SK-N-SH treated with all-trans-retinoic acid at 6 μM for 48 hours (cell line): ENCODE results near the gene GNG10.

ENCODE experiments used
- ARNTL ChIP-seq: fragments of 450-650 bp; formaldehyde crosslinking; IDR thresholded peaks from 2 replicates; pipeline ENCODE4 v1.5.0; 2020; ENCODE audit warnings: low read depth, mild to moderate bottlenecking, moderate library complexity, borderline replicate concordance
- BACH2 ChIP-seq: fragments of 250-450 bp; sonication (Bioruptor Pico); IDR thresholded peaks from 2 replicates; pipeline ENCODE4 v1.9.0; 2021; ENCODE audit warnings: mild to moderate bottlenecking, borderline replicate concordance
- CSDC2 ChIP-seq: fragments of 250-450 bp; sonication (Bioruptor Pico); IDR thresholded peaks from 2 replicates; pipeline ENCODE4 v1.5.0; 2020; ENCODE audit warnings: mild to moderate bottlenecking, moderate library complexity
- PPARA ChIP-seq: fragments of 250-450 bp; sonication (Bioruptor Pico); IDR thresholded peaks from 2 replicates; pipeline ENCODE4 v1.5.0; 2020; ENCODE audit warnings: mild to moderate bottlenecking, borderline replicate concordance
- SNAI2 ChIP-seq: fragments of 250-450 bp; sonication (Bioruptor Pico); IDR thresholded peaks from 2 replicates; pipeline ENCODE4 v1.5.0; 2020; ENCODE audit warnings: mild to moderate bottlenecking, moderate library complexity
- TCF4 ChIP-seq: fragments of 250-450 bp; sonication (Bioruptor Pico); IDR thresholded peaks from 2 replicates; pipeline ENCODE4 v1.8.0; 2021; ENCODE audit warnings: mild to moderate bottlenecking, moderate library complexity, borderline replicate concordance
- TF ChIP-seq, protein P1 (sequence below): fragments of 250-450 bp; sonication (Bioruptor Pico); IDR thresholded peaks from 2 replicates; pipeline ENCODE4 v1.8.0; 2020; ENCODE audit warnings: mild to moderate bottlenecking, moderate library complexity, borderline replicate concordance
- TF ChIP-seq, protein P2 (sequence below): fragments of 250-450 bp; sonication (Bioruptor Pico); IDR thresholded peaks from 2 replicates; pipeline ENCODE4 v1.5.0; 2020; ENCODE audit warnings: mild to moderate bottlenecking, moderate library complexity

DNA sequence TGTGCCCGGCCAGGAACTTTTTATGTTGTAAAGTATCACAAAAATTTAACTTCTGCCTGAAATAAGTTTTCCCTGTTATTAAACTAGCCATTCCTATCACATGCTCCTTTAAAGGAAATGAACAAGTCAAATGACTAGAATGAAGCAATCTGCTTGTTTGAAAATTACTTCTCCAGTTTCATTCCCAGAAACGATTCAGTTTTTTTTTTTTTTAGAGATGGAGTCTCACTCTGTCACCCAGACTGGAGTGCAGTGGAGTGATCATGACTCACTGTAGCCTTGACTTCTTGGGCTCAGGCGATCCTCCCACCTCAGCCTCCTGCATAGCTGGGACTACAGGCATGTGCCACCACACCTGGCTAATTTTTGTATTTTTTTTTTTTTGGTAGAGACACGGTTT is 13.3 kb upstream of the GNG10 start:
- no peak for TF ChIP-seq BACH2
- TF ChIP-seq ARNTL = no peak
- TF ChIP-seq SNAI2 = no peak
- TF ChIP-seq, protein P1, sequence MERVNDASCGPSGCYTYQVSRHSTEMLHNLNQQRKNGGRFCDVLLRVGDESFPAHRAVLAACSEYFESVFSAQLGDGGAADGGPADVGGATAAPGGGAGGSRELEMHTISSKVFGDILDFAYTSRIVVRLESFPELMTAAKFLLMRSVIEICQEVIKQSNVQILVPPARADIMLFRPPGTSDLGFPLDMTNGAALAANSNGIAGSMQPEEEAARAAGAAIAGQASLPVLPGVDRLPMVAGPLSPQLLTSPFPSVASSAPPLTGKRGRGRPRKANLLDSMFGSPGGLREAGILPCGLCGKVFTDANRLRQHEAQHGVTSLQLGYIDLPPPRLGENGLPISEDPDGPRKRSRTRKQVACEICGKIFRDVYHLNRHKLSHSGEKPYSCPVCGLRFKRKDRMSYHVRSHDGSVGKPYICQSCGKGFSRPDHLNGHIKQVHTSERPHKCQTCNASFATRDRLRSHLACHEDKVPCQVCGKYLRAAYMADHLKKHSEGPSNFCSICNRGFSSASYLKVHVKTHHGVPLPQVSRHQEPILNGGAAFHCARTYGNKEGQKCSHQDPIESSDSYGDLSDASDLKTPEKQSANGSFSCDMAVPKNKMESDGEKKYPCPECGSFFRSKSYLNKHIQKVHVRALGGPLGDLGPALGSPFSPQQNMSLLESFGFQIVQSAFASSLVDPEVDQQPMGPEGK = no peak
- no peak for TF ChIP-seq PPARA (CRISPR knock-in tag)
- no peak for TF ChIP-seq CSDC2 (CRISPR knock-in tag)
- TF ChIP-seq, protein P2, sequence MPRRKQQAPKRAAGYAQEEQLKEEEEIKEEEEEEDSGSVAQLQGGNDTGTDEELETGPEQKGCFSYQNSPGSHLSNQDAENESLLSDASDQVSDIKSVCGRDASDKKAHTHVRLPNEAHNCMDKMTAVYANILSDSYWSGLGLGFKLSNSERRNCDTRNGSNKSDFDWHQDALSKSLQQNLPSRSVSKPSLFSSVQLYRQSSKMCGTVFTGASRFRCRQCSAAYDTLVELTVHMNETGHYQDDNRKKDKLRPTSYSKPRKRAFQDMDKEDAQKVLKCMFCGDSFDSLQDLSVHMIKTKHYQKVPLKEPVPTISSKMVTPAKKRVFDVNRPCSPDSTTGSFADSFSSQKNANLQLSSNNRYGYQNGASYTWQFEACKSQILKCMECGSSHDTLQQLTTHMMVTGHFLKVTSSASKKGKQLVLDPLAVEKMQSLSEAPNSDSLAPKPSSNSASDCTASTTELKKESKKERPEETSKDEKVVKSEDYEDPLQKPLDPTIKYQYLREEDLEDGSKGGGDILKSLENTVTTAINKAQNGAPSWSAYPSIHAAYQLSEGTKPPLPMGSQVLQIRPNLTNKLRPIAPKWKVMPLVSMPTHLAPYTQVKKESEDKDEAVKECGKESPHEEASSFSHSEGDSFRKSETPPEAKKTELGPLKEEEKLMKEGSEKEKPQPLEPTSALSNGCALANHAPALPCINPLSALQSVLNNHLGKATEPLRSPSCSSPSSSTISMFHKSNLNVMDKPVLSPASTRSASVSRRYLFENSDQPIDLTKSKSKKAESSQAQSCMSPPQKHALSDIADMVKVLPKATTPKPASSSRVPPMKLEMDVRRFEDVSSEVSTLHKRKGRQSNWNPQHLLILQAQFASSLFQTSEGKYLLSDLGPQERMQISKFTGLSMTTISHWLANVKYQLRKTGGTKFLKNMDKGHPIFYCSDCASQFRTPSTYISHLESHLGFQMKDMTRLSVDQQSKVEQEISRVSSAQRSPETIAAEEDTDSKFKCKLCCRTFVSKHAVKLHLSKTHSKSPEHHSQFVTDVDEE (CRISPR knock-in tag) = no peak
- no peak for TF ChIP-seq TCF4 (CRISPR knock-in tag)
